Bronchial epithelial cell (primary cell): Measurements from ENCODE around the gene ANKMY1. TPM values are rescaled to one million over a fixed set of nuclear protein-coding genes. Genes with fewer than 3 reads are reported as not detected.
A peak's percentile ranks its signal among the peaks of the same experiment; 100 is the strongest.

Source experiments
- DNase-seq: peaks from one replicate; pipeline ENCODE4 v3.0.0-alpha.2; 2010; ENCODE audit warnings: low read depth
- FAIRE-seq: peaks from 2 replicates; lab custom pipeline; 2011; peaks lifted over from hg19 to GRCh38; lab: Jason Lieb, UNC
- H3K27me3 ChIP-seq: 2 replicates; pipeline ENCODE4 v1.5.1; 2011; ENCODE audit warnings: low read length; ENCODE audit not compliant: control insufficient read depth, insufficient read depth
- H3K36me3 ChIP-seq: 2 replicates; pipeline ENCODE4 v1.5.1; 2011; ENCODE audit warnings: low read length; ENCODE audit not compliant: control insufficient read depth, insufficient read depth
- H3K4me3 ChIP-seq: 2 replicates; pipeline ENCODE4 v1.5.1; 2011; ENCODE audit warnings: mild to moderate bottlenecking, low read depth, low read length, control low read depth
- total RNA-seq: library from RNA; depleted of rRNA; stranded (reverse); fragments of >200 nt; gene quantifications from 2 replicates; pipeline ENCODE4 v1.2.1, GENCODE V29; 2014
- TF ChIP-seq, protein P1 (sequence below): IDR thresholded peaks from 2 replicates; pipeline ENCODE4 v1.5.1; 2011; ENCODE audit warnings: mild to moderate bottlenecking, moderate library complexity, low read length, control low read depth, inconsistent platforms; ENCODE audit not compliant: insufficient read depth, severe bottlenecking

Gene ANKMY1
- total RNA-seq, 1 donor from 2014 or later = 15.8 TPM

DNA sequence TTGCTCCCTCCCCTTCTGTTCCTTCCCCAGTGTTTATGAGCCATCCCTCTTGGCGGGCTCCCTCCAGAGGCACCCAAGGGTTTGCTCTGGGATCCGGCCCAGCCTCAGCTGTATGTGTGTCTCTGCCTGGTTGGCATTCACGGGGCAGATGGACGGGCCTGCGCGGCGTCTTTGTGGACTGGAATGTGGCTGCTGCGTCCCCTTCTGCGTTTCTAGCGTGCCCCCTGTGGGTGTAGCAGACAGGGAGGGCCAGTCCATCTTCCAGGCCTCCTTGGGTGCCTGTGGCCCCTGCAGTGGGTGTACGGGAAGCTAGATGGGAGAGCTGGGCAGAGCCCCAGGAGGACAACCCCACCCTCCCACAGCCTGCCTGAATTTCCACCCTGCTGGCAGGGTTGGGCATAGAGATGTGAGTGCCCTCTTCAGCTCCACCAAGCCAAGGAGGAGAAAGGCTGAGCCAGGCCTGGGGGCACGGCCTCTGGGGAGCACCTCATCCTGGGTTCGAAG lies 106.6 kb downstream of the ANKMY1 start:
- H3K27me3 ChIP-seq = no peaks in the 10 kb centered on the region
- no peak for DNase-seq

DNA sequence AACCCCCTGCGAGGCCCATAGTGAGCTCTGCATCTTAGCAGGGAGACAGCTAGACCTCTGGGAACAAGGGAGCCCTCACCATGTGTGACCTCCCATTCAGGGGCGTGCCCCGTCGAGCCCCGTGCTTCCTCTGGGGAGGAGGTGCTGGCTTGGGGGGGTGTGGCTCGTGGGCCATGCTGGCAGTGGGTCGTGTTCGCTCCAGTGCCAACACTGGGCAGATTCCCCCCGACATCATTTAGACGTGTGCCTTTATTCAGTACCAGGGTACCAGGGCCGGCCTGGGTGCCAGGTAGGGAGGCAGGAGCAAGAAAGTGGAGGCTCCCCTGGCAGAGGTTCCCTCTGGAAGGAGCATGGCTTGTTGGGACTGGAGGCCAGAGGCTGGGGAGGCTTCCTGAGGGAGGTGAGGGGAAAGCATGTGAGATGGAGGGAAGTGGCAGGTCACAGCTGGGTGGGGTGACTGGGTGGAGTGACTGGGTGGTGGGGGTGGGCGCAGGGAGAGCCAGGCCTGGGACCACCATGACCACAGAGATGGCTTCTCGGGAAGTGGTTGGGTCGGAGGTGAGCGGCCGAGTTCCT lies 107.2 kb downstream of the ANKMY1 start:
- TF ChIP-seq, protein P1, sequence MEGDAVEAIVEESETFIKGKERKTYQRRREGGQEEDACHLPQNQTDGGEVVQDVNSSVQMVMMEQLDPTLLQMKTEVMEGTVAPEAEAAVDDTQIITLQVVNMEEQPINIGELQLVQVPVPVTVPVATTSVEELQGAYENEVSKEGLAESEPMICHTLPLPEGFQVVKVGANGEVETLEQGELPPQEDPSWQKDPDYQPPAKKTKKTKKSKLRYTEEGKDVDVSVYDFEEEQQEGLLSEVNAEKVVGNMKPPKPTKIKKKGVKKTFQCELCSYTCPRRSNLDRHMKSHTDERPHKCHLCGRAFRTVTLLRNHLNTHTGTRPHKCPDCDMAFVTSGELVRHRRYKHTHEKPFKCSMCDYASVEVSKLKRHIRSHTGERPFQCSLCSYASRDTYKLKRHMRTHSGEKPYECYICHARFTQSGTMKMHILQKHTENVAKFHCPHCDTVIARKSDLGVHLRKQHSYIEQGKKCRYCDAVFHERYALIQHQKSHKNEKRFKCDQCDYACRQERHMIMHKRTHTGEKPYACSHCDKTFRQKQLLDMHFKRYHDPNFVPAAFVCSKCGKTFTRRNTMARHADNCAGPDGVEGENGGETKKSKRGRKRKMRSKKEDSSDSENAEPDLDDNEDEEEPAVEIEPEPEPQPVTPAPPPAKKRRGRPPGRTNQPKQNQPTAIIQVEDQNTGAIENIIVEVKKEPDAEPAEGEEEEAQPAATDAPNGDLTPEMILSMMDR = no peak
- Histone ChIP-seq H3K4me3 (no peak overlapping the region), H3K27me3 (no peaks in the 10 kb centered on the region), H3K36me3 (peaks cover 8% of the 10 kb centered on the region)
- DNase-seq (no peak), FAIRE-seq (no peak)

More for the DNA sequence above, 106.6 kb downstream of the ANKMY1 start:
- H3K36me3 ChIP-seq = peaks cover 3% of the 10 kb centered on the region
- TF ChIP-seq, protein P1 = peak; percentile 20
- H3K4me3 ChIP-seq = no peak overlapping the region
- no peak for FAIRE-seq

DNA sequence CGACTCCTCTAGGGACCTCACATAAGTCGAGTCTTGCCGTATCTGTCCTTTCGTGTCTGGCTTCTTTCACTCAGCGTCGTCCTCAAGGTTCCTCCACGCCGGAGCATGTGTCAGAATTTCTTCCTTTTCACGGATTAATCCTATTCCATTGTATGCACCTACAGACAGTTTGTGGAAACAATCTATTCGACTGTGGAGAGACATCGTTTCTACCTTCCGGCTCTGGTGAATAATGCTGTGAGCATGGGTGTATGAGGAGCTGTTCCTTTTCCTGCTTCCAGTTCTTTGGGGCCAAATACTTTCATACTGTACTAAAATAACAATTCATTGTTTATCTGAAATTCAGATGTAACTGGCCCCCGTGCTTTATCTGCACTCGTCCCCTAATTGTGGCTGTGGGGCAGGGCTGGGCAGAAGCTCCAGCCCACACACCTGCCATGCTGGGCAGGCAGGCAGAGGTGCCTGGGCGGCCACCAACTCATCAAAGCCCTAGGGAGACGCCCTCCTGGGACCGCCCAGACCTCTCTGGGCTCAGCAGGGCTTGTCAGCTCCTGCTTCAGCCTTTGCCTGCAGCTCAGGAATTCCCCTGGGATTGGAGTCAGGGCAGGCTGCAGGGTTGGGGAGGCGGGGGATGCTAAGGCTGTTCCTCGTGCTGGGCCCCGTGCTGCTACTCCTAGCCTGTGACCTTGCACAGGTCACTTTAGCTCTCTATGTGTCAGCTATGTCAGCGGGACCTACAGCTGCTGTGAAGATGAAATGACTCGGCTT lies 107.8 kb downstream of the ANKMY1 start:
- Histone ChIP-seq H3K4me3 (no peak overlapping the region), H3K27me3 (no peaks in the 10 kb centered on the region), H3K36me3 (peaks cover 12% of the 10 kb centered on the region)
- TF ChIP-seq, protein P1 = no peak
- FAIRE-seq = no peak
- peak; percentile 88 for DNase-seq

DNA sequence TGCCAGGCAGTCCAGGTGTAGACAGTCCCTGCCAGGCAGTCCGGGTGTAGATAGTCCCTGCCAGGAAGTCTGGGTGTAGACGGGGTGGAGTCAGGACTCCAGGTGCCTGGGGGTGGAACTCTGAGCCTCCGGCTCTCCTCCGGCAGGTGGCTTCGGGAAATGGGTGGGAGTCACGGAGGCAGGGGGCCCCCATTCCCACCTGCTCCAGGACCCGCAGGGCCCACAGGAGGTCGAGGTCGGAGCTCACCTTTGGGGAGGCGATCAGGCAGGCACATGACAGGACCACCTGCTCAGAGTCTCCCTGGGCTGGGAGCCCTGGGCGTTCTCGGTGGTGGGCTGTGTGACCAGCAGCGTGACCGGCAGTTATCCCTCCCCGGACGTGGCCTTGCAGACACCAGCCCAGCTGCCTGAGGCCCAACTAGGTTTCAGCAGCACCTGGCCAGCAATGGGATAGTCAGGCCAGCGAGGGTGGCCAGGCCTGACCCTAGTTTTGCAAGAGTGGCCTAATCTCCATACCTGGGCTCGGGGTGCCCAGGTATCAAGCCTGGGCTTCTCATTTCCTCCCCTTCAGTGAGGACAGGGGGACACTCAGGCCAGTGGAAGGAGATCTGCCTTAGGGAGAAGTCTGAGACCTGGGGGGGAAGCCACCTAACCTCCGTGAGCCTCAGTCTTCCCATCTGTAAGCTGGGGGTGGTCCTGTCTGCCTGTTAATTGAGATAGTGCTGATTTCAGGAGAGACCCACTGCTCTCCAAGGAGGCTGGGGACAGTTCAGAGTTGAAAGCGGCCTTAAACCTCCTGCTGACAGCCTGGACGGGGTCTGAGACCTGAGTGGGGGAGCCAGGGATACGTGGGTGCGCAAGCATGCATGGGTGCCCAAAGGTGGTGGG lies 109.2 kb downstream of the ANKMY1 start:
- TF ChIP-seq, protein P1 = no peak
- H3K27me3 ChIP-seq = no peaks in the 10 kb centered on the region
- peaks cover 22% of the 10 kb centered on the region for H3K36me3 ChIP-seq
- DNase-seq (no peak), FAIRE-seq (no peak)
- no peak overlapping the region for H3K4me3 ChIP-seq

DNA sequence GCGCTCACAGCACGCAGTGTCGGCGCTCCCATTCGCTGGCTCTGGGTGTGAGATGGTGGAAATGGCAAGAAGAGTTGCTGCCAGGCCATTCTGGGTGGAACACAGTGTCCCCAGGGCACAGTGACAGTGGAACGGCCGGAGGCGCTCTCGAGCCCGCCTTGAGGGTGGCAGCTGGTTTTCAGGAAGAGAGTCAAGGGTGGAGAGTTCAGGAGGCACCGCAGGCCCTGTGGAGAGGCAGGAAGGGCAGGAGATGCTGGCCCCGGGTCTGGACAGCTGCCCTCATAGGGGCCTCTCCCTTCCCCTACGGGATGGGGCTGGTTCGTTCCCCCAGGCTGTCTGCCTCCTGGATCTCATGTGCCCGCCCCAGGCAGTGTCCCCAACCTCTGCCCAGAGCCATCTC lies 109.9 kb downstream of the ANKMY1 start:
- H3K36me3 ChIP-seq = peaks cover 22% of the 10 kb centered on the region
- H3K27me3 ChIP-seq = no peaks in the 10 kb centered on the region
- FAIRE-seq = no peak
- no peak for DNase-seq
- H3K4me3 ChIP-seq = no peak overlapping the region
- TF ChIP-seq, protein P1 = no peak
